HepG2 (cell line): ENCODE measurements around the gene PLK5.

Experiments used
- CEBPB ChIP-seq: IDR thresholded peaks from 2 replicates; pipeline ENCODE4 v1.6.1; 2011; ENCODE audit warnings: low read depth, low read length, improper control_type of control experiment, borderline replicate concordance
- CTCF ChIP-seq: sonication (generic); formaldehyde crosslinking; IDR thresholded peaks from 2 replicates; pipeline ENCODE4 v1.5.0; 2020; ENCODE audit warnings: mild to moderate bottlenecking, missing genetic modification reagents, moderate library complexity
- EZH2 ChIP-seq: conservative IDR thresholded peaks from 2 replicates; pipeline ENCODE4 v1.6.1; 2012; ENCODE audit warnings: mild to moderate bottlenecking, low read depth, low read length, moderate library complexity
- FOXM1 ChIP-seq: sonication (generic); formaldehyde crosslinking; IDR thresholded peaks from 2 replicates; pipeline ENCODE4 v1.5.0; 2020; ENCODE audit warnings: missing genetic modification reagents
- HMG20B ChIP-seq: conservative IDR thresholded peaks from 2 replicates; pipeline ENCODE4 v1.6.1; 2016; ENCODE audit warnings: missing genetic modification reagents, missing compliant biosample characterization
- MED1 ChIP-seq: sonication (generic); formaldehyde crosslinking; IDR thresholded peaks from 2 replicates; pipeline ENCODE4 v1.4.0; 2020; ENCODE audit warnings: missing genetic modification reagents
- MXI1 ChIP-seq: IDR thresholded peaks from 3 replicates; pipeline ENCODE4 v1.6.1; 2012; ENCODE audit warnings: low read depth, low read length, inconsistent platforms, borderline replicate concordance
- NR2F6 ChIP-seq, 2 experiments: IDR thresholded peaks; 2 replicates each; pipeline ENCODE4 v1.6.1; 2016; ENCODE audit warnings: antibody characterized with exemption in 1 of 2, mild to moderate bottlenecking in 1 of 2
- ZFP91 ChIP-seq: sonication (generic); formaldehyde crosslinking; IDR thresholded peaks from 2 replicates; pipeline ENCODE4 v1.9.0; 2022; ENCODE audit warnings: missing genetic modification reagents, mild to moderate bottlenecking, borderline replicate concordance
- ZNF264 ChIP-seq: sonication (generic); formaldehyde crosslinking; IDR thresholded peaks from 2 replicates; pipeline ENCODE4 v1.4.0; 2020; ENCODE audit warnings: missing genetic modification reagents
- ZNF484 ChIP-seq: sonication (generic); formaldehyde crosslinking; IDR thresholded peaks from 2 replicates; pipeline ENCODE4 v1.5.1; 2020; ENCODE audit warnings: mild to moderate bottlenecking, low read depth, missing genetic modification reagents, borderline replicate concordance

GRCh38 chr19:1529430-1529816 lies 5.5 kb downstream of the PLK5 start:
- TF ChIP-seq CEBPB (no peak), MED1 (CRISPR knock-in tag) (no peak), EZH2 (no peak), NR2F6 (IDR thresholded peaks at IDR 0.05) (no peak), NR2F6 (CRISPR knock-in tag; IDR thresholded peaks at IDR 0.05) (no peak), ZNF264 (no peak), CTCF (CRISPR knock-in tag) (no peak), HMG20B (CRISPR knock-in tag) (no peak), MXI1 (no peak), ZNF484 (CRISPR knock-in tag) (no peak), ZFP91 (CRISPR knock-in tag) (no peak), FOXM1 (CRISPR knock-in tag) (no peak)
